A549 (cell line): Measurements from ENCODE around the gene ESPNL.

Experiments used
- BHLHE40 ChIP-seq: IDR thresholded peaks from 2 replicates; pipeline ENCODE4 v1.6.1; 2012; ENCODE audit warnings: low read depth, low read length, inconsistent platforms
- CHD2 ChIP-seq: fragments of 150-350 bp; IDR thresholded peaks from 2 replicates; pipeline ENCODE4 v1.6.1; 2014; ENCODE audit warnings: low read length; ENCODE audit not compliant: partially characterized antibody
- CTCF ChIP-seq: fragments of >200 bp; sonication (Bioruptor Twin); formaldehyde crosslinking; IDR thresholded peaks from 3 replicates; pipeline ENCODE4 v1.5.1; 2016
- EP300 ChIP-seq, 2 experiments: fragments of >200 bp; sonication (Bioruptor Twin); formaldehyde crosslinking; IDR thresholded peaks; 2 replicates in 1 of 2; 3 replicates in 1 of 2; pipeline ENCODE4 v1.6.1; 2016 to 2017
- GATA3 ChIP-seq: IDR thresholded peaks from 2 replicates; pipeline ENCODE4 v1.6.1; 2012; ENCODE audit warnings: borderline replicate concordance
- HDAC2 ChIP-seq: fragments of 200-600 bp; sonication (generic); IDR thresholded peaks from 2 replicates; pipeline ENCODE4 v1.6.1; 2016
- KDM1A ChIP-seq: fragments of 200-600 bp; sonication (generic); IDR thresholded peaks from 2 replicates; pipeline ENCODE4 v1.6.1; 2016; ENCODE audit warnings: low read depth, mild to moderate bottlenecking
- MAFK ChIP-seq: fragments of 450-650 bp; IDR thresholded peaks from 2 replicates; pipeline ENCODE4 v1.6.1; 2014; ENCODE audit not compliant: partially characterized antibody
- MAX ChIP-seq: IDR thresholded peaks from 2 replicates; pipeline ENCODE4 v1.6.1; 2012
- MYC ChIP-seq: IDR thresholded peaks from 2 replicates; pipeline ENCODE4 v1.6.1; 2012; ENCODE audit warnings: mild to moderate bottlenecking, inconsistent platforms, low read length, improper control_type of control experiment, borderline replicate concordance
- RAD21 ChIP-seq, 2 experiments: fragments of >200 bp in 1 of 2; sonication (Bioruptor Twin) in 1 of 2; formaldehyde crosslinking in 1 of 2; IDR thresholded peaks in 1 of 2; conservative IDR thresholded peaks in 1 of 2; 2 replicates in 1 of 2; 3 replicates in 1 of 2; pipeline ENCODE4 v1.6.1; 2012 to 2018; ENCODE audit warnings: inconsistent platforms in 1 of 2
- RCOR1 ChIP-seq: fragments of 150-350 bp; IDR thresholded peaks from 2 replicates; pipeline ENCODE4 v1.6.1; 2014; ENCODE audit warnings: antibody characterized with exemption, low read length, low read depth
- REST ChIP-seq: fragments of 200-600 bp; sonication (generic); IDR thresholded peaks from 2 replicates; pipeline ENCODE4 v1.6.1; 2016; ENCODE audit warnings: antibody characterized with exemption, mild to moderate bottlenecking, moderate library complexity

GRCh38 chr2:238116298-238117198, 16.4 kb downstream of the ESPNL start:
- TF ChIP-seq MAX (no peak), MYC (no peak), REST (no peak), CTCF (no peak), MAFK (no peak), RCOR1 (no peak), GATA3 (no peak), RAD21 (conservative IDR thresholded peaks at IDR 0.05 in 1 of 2, IDR thresholded peaks at IDR 0.05 in 1 of 2) (no peak), BHLHE40 (no peak), EP300 (IDR thresholded peaks at IDR 0.05) (no peak), CHD2 (no peak), KDM1A (no peak), HDAC2 (no peak)
